Neural progenitor cell (in vitro differentiated cells): ENCODE results near the gene SEC22A. TPM values are rescaled to one million over a fixed set of nuclear protein-coding genes. Genes with fewer than 3 reads are reported as not detected.

Experiments
- DNase-seq: peaks from one replicate; pipeline ENCODE4 v3.0.0-alpha.2; 2016; ENCODE audit warnings: low spot score
- H2AFZ ChIP-seq: fragments of 200-600 bp; sonication (generic); replicated peaks from 2 replicates; pipeline ENCODE4 v1.6.1; 2016; ENCODE audit warnings: antibody characterized with exemption
- H3F3A ChIP-seq: fragments of 200-600 bp; sonication (generic); 2 replicates; pipeline ENCODE4 v1.6.1; 2016; ENCODE audit warnings: antibody characterized with exemption, low read depth
- H3K27ac ChIP-seq: fragments of 200-600 bp; sonication (generic); 2 replicates; pipeline ENCODE4 v1.5.1; 2016; ENCODE audit warnings: mild to moderate bottlenecking
- H3K27me3 ChIP-seq: fragments of 200-600 bp; sonication (generic); 2 replicates; pipeline ENCODE4 v1.6.1; 2016; ENCODE audit warnings: mild to moderate bottlenecking, moderate library complexity
- H3K36me3 ChIP-seq: fragments of 200-600 bp; sonication (generic); 2 replicates; pipeline ENCODE4 v1.5.1; 2016
- H3K4me1 ChIP-seq: fragments of 200-600 bp; sonication (generic); 2 replicates; pipeline ENCODE4 v1.6.1; 2016; ENCODE audit warnings: mixed run types
- H3K4me2 ChIP-seq: fragments of 200-600 bp; sonication (generic); 2 replicates; pipeline ENCODE4 v1.6.1; 2016
- H3K4me3 ChIP-seq: fragments of 200-600 bp; sonication (generic); 2 replicates; pipeline ENCODE4 v1.5.1; 2016
- H3K79me2 ChIP-seq: fragments of 200-600 bp; sonication (generic); 2 replicates; pipeline ENCODE4 v1.6.1; 2016; ENCODE audit warnings: low read depth
- H3K9ac ChIP-seq: fragments of 200-600 bp; sonication (generic); 2 replicates; pipeline ENCODE4 v1.6.1; 2016
- H3K9me3 ChIP-seq: fragments of 200-600 bp; sonication (generic); 2 replicates; pipeline ENCODE4 v1.5.1; 2016; ENCODE audit warnings: low read depth
- H4K20me1 ChIP-seq: fragments of 200-600 bp; sonication (generic); 2 replicates; pipeline ENCODE4 v1.6.1; 2016; ENCODE audit warnings: low read depth
- H3K27ac Mint-ChIP-seq: 3 replicates; pipeline ENCODE4 v1.8.0; 2021; ENCODE audit warnings: mixed read lengths
- H3K27me3 Mint-ChIP-seq: 2 replicates; pipeline ENCODE4 v1.8.0; 2022; ENCODE audit warnings: low read depth, mild to moderate bottlenecking, inconsistent platforms, moderate library complexity, mixed read lengths; ENCODE audit not compliant: insufficient read depth
- H3K36me3 Mint-ChIP-seq: 3 replicates; pipeline ENCODE4 v1.8.0; 2021; ENCODE audit warnings: mixed read lengths
- H3K4me1 Mint-ChIP-seq: 3 replicates; pipeline ENCODE4 v1.8.0; 2021; ENCODE audit warnings: mixed read lengths
- H3K4me3 Mint-ChIP-seq: 3 replicates; pipeline ENCODE4 v1.8.0; 2021; ENCODE audit warnings: mild to moderate bottlenecking, moderate library complexity, mixed read lengths
- H3K9me3 Mint-ChIP-seq: 3 replicates; pipeline ENCODE4 v1.8.0; 2020; ENCODE audit warnings: mixed read lengths
- CTCF ChIP-seq: fragments of 200-600 bp; sonication (generic); IDR thresholded peaks from 2 replicates; pipeline ENCODE4 v1.5.1; 2017; ENCODE audit warnings: antibody characterized with exemption, mild to moderate bottlenecking
- EZH2 ChIP-seq: fragments of 200-600 bp; sonication (generic); IDR thresholded peaks from 2 replicates; pipeline ENCODE4 v1.6.1; 2017; ENCODE audit warnings: antibody characterized with exemption, mild to moderate bottlenecking, moderate library complexity
- EZH2phosphoT487 ChIP-seq: fragments of 200-600 bp; sonication (generic); IDR thresholded peaks from 2 replicates; pipeline ENCODE4 v1.6.1; 2017; ENCODE audit warnings: antibody characterized with exemption
- total RNA-seq: library from RNA; depleted of rRNA; stranded (reverse); fragments of >200 nt; gene quantifications from 2 replicates; pipeline ENCODE4 v1.2.3, GENCODE V29; 2015; ENCODE audit warnings: low replicate concordance

SEC22A gene
- total RNA-seq, 1 donor from 2014 or later: 26.4 TPM

GRCh38 chr3:123312331-123313265, 110.9 kb downstream of the SEC22A start:
- Mint-ChIP-seq H3K27ac (no peak overlapping the region), H3K4me3 (peak overlapping the region; percentile 33), H3K36me3 (peaks cover 1% of the 10 kb centered on the region), H3K4me1 (peaks cover 17% of the 10 kb centered on the region), H3K27me3 (peaks cover 6% of the 10 kb centered on the region), H3K9me3 (no peaks in the 10 kb centered on the region)
- Histone ChIP-seq H4K20me1 (no peaks in the 10 kb centered on the region), H3F3A (peaks cover 14% of the 10 kb centered on the region), H3K4me3 (no peak overlapping the region), H3K4me1 (peaks cover 15% of the 10 kb centered on the region), H3K36me3 (no peaks in the 10 kb centered on the region), H3K4me2 (no peak overlapping the region), H3K27ac (no peak overlapping the region), H3K9me3 (no peaks in the 10 kb centered on the region), H2AFZ (no peak overlapping the region), H3K79me2 (no peaks in the 10 kb centered on the region), H3K9ac (no peak overlapping the region), H3K27me3 (peaks cover 35% of the 10 kb centered on the region)
- TF ChIP-seq EZH2phosphoT487: no peak
- DNase-seq: no peak

GRCh38 chr3:123313889-123314288, 112.1 kb downstream of the SEC22A start:
- Histone ChIP-seq H2AFZ (no peak overlapping the region), H3K9ac (no peak overlapping the region), H4K20me1 (no peaks in the 10 kb centered on the region), H3K27me3 (peaks cover 35% of the 10 kb centered on the region), H3K36me3 (no peaks in the 10 kb centered on the region), H3K4me2 (no peak overlapping the region), H3K9me3 (no peaks in the 10 kb centered on the region), H3F3A (peaks cover 14% of the 10 kb centered on the region), H3K79me2 (no peaks in the 10 kb centered on the region), H3K27ac (no peak overlapping the region), H3K4me1 (peaks cover 15% of the 10 kb centered on the region), H3K4me3 (no peak overlapping the region)
- Mint-ChIP-seq H3K9me3 (no peaks in the 10 kb centered on the region), H3K27ac (no peak overlapping the region), H3K27me3 (peaks cover 4% of the 10 kb centered on the region), H3K4me1 (peaks cover 18% of the 10 kb centered on the region), H3K36me3 (no peaks in the 10 kb centered on the region), H3K4me3 (no peak overlapping the region)
- no peak for DNase-seq
- TF ChIP-seq EZH2 (no peak), EZH2phosphoT487 (no peak), CTCF (no peak)

- Histone ChIP-seq H2AFZ (no peak overlapping the region), H3K4me2 (peak overlapping the region; percentile 60), H3K79me2 (no peaks in the 10 kb centered on the region), H3K36me3 (no peaks in the 10 kb centered on the region), H3K9me3 (no peaks in the 10 kb centered on the region), H4K20me1 (no peaks in the 10 kb centered on the region), H3F3A (peaks cover 14% of the 10 kb centered on the region), H3K27me3 (peaks cover 35% of the 10 kb centered on the region), H3K4me3 (peak overlapping the region; percentile 9), H3K9ac (no peak overlapping the region), H3K27ac (no peak overlapping the region), H3K4me1 (peaks cover 17% of the 10 kb centered on the region)
- H3K27me3 Mint-ChIP-seq: peaks cover 8% of the 10 kb centered on the region
- peak; percentile 13 for TF ChIP-seq CTCF
- no peak for TF ChIP-seq EZH2phosphoT487
- H3K27ac Mint-ChIP-seq: no peak overlapping the region
- no peaks in the 10 kb centered on the region for H3K36me3 Mint-ChIP-seq
- H3K4me3 Mint-ChIP-seq: peak overlapping the region; percentile 33
- peak; percentile 42 for DNase-seq
- H3K4me1 Mint-ChIP-seq: peaks cover 22% of the 10 kb centered on the region
- no peaks in the 10 kb centered on the region for H3K9me3 Mint-ChIP-seq
These were observed 112.9 kb downstream of the SEC22A start for GRCh38 chr3:123314359-123315270.
